GM23338 (cell line): ENCODE data around the gene ST6GALNAC3. TPM values are rescaled to one million over a fixed set of nuclear protein-coding genes. Genes with fewer than 3 reads are reported as not detected.

Source experiments
- ATAC-seq: fragments of 200-7000 bp; cut with Tn5 transposase; 3 replicates; pipeline ENCODE4 v1.9.1; 2020
- DNase-seq: peaks from one replicate; pipeline ENCODE4 v3.0.0-alpha.2; 2015; ENCODE audit warnings: low spot score
- H2AFZ ChIP-seq: fragments of 200-600 bp; sonication (generic); 2 replicates; pipeline ENCODE4 v1.8.0; 2016; ENCODE audit warnings: antibody characterized with exemption, mild to moderate bottlenecking, moderate library complexity
- H3F3A ChIP-seq: fragments of 200-600 bp; sonication (generic); replicated peaks from 2 replicates; pipeline ENCODE4 v1.8.0; 2017; ENCODE audit warnings: antibody characterized with exemption, mixed run types, low read depth
- H3K27ac ChIP-seq: fragments of 200-600 bp; sonication (generic); 2 replicates; pipeline ENCODE4 v1.6.1; 2016; ENCODE audit warnings: low read depth
- H3K27me3 ChIP-seq: fragments of 200-600 bp; sonication (generic); 2 replicates; pipeline ENCODE4 v1.8.0; 2016; ENCODE audit warnings: mild to moderate bottlenecking, mixed run types, moderate library complexity; ENCODE audit not compliant: insufficient read depth
- H3K36me3 ChIP-seq: fragments of 200-600 bp; sonication (generic); 2 replicates; pipeline ENCODE4 v1.8.0; 2016; ENCODE audit warnings: mild to moderate bottlenecking; ENCODE audit not compliant: insufficient read depth
- H3K4me1 ChIP-seq: fragments of 200-600 bp; sonication (generic); 2 replicates; pipeline ENCODE4 v1.8.0; 2016; ENCODE audit warnings: mild to moderate bottlenecking, moderate library complexity; ENCODE audit not compliant: insufficient read depth
- H3K4me2 ChIP-seq: fragments of 200-600 bp; sonication (generic); 2 replicates; pipeline ENCODE4 v1.7.1; 2017; ENCODE audit warnings: mixed run types
- H3K4me3 ChIP-seq: fragments of 200-600 bp; sonication (generic); 2 replicates; pipeline ENCODE4 v1.6.1; 2016; ENCODE audit warnings: mixed run types
- H3K79me2 ChIP-seq: fragments of 200-600 bp; sonication (generic); replicated peaks from 2 replicates; pipeline ENCODE4 v1.8.0; 2017; ENCODE audit warnings: mild to moderate bottlenecking; ENCODE audit not compliant: insufficient read depth
- H3K9me2 ChIP-seq: fragments of 200-600 bp; sonication (generic); 2 replicates; pipeline ENCODE4 v1.8.0; 2017; ENCODE audit not compliant: insufficient read depth
- H4K20me1 ChIP-seq: fragments of 200-600 bp; sonication (generic); replicated peaks from 2 replicates; pipeline ENCODE4 v1.8.0; 2017; ENCODE audit warnings: mild to moderate bottlenecking; ENCODE audit not compliant: insufficient read depth
- H3K27ac Mint-ChIP-seq: 2 replicates; pipeline ENCODE4 v1.8.0; 2020; ENCODE audit warnings: inconsistent platforms, mild to moderate bottlenecking, moderate library complexity, mixed read lengths
- H3K27me3 Mint-ChIP-seq: 3 replicates; pipeline ENCODE4 v1.8.0; 2022; ENCODE audit warnings: low read depth, mild to moderate bottlenecking, moderate library complexity, mixed read lengths, inconsistent platforms; ENCODE audit not compliant: insufficient read depth, poor library complexity
- H3K36me3 Mint-ChIP-seq: 3 replicates; pipeline ENCODE4 v1.8.0; 2021; ENCODE audit warnings: low read depth, mild to moderate bottlenecking, inconsistent platforms, moderate library complexity, mixed read lengths
- H3K4me1 Mint-ChIP-seq: 3 replicates; pipeline ENCODE4 v1.8.0; 2020; ENCODE audit warnings: mild to moderate bottlenecking, inconsistent platforms, mixed read lengths
- H3K4me3 Mint-ChIP-seq: 3 replicates; pipeline ENCODE4 v1.8.0; 2021; ENCODE audit warnings: moderate library complexity, mild to moderate bottlenecking, inconsistent platforms, mixed read lengths
- H3K9me3 Mint-ChIP-seq: 3 replicates; pipeline ENCODE4 v1.8.0; 2020; ENCODE audit warnings: moderate library complexity, mild to moderate bottlenecking, inconsistent platforms, mixed read lengths
- CREB1 ChIP-seq: fragments of 250-450 bp; sonication (Bioruptor Pico); IDR thresholded peaks from 2 replicates; pipeline ENCODE4 v1.5.0; 2020; ENCODE audit warnings: low read depth, mild to moderate bottlenecking, moderate library complexity
- CTCF ChIP-seq, 2 experiments: fragments of 200-600 bp in 1 of 2; sonication (generic) in 1 of 2; conservative IDR thresholded peaks; 2 replicates each; pipeline versions ENCODE4 v1.5.1 to v1.6.1; 2016 to 2017; ENCODE audit warnings: antibody characterized with exemption in 2 of 2, low read depth in 2 of 2, mild to moderate bottlenecking in 2 of 2, moderate library complexity in 1 of 2
- ETS1 ChIP-seq: IDR thresholded peaks from 2 replicates; pipeline ENCODE4 v1.6.1; 2016; ENCODE audit warnings: antibody characterized with exemption
- NANOG ChIP-seq: IDR thresholded peaks from 2 replicates; pipeline ENCODE4 v1.6.1; 2016; ENCODE audit warnings: antibody characterized with exemption, borderline replicate concordance
- POLR2AphosphoS5 ChIP-seq: IDR thresholded peaks from 2 replicates; pipeline ENCODE4 v1.6.1; 2016; ENCODE audit warnings: antibody characterized with exemption, low read depth
- REST ChIP-seq: IDR thresholded peaks from one replicate; pipeline ENCODE4 v1.6.1; 2018; ENCODE audit warnings: antibody characterized with exemption; ENCODE audit not compliant: unreplicated experiment
- STAT1 ChIP-seq: IDR thresholded peaks from one replicate; pipeline ENCODE4 v1.6.1; 2016; ENCODE audit warnings: antibody characterized with exemption; ENCODE audit not compliant: unreplicated experiment
- polyA plus RNA-seq: library from polyadenylated mRNA; unstranded; fragments of >200 nt; fragmentation: Nextera tagmentation; extraction: Ambion mirVana; gene quantifications from 2 replicates; pipeline ENCODE4 v1.2.1, GENCODE V29; 2016
- total RNA-seq: library from RNA; depleted of rRNA; stranded (reverse); fragments of >200 nt; shearing (Covaris generic); gene quantifications from 2 replicates; pipeline ENCODE4 v1.2.3, GENCODE V29; 2014
- TF ChIP-seq, protein P1 (sequence below): fragments of 250-450 bp; sonication (Bioruptor Pico); IDR thresholded peaks from 2 replicates; pipeline ENCODE4 v1.5.0; 2020; ENCODE audit warnings: mild to moderate bottlenecking, moderate library complexity

Gene ST6GALNAC3
- total and polyA plus RNA-seq, 2 experiments from 2014 or later = 4.7 to 11.6 TPM

DNA sequence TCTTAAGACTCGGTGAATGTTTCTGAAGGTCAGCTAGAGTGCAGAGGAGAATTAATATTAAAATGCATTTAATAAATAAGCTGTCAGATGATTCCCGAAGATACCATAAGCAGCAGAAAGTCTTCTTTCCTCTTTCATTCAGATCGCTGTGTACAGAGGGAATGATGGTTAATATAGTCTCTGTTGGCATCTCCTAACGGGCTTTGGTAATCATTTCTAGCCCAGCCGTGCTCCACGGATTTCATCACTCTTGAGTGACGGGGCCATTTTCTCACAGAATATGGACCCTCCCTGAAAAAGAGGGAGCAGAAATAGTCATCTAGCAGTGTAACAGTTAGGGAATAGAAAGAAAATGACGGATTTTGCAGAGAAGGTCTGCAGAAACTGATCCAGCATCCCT is 103.1 kb downstream of the ST6GALNAC3 start (continued):
- TF ChIP-seq CTCF (conservative IDR thresholded peaks at IDR 0.05; ENCODE audit: low read depth in 2 of 2) = no peak

GRCh38 chr1:76179219-76179698 is 104.7 kb downstream of the ST6GALNAC3 start:
- TF ChIP-seq STAT1 = no peak
- no peak for TF ChIP-seq CTCF (conservative IDR thresholded peaks at IDR 0.05; ENCODE audit: low read depth in 2 of 2)
- TF ChIP-seq, protein P1, sequence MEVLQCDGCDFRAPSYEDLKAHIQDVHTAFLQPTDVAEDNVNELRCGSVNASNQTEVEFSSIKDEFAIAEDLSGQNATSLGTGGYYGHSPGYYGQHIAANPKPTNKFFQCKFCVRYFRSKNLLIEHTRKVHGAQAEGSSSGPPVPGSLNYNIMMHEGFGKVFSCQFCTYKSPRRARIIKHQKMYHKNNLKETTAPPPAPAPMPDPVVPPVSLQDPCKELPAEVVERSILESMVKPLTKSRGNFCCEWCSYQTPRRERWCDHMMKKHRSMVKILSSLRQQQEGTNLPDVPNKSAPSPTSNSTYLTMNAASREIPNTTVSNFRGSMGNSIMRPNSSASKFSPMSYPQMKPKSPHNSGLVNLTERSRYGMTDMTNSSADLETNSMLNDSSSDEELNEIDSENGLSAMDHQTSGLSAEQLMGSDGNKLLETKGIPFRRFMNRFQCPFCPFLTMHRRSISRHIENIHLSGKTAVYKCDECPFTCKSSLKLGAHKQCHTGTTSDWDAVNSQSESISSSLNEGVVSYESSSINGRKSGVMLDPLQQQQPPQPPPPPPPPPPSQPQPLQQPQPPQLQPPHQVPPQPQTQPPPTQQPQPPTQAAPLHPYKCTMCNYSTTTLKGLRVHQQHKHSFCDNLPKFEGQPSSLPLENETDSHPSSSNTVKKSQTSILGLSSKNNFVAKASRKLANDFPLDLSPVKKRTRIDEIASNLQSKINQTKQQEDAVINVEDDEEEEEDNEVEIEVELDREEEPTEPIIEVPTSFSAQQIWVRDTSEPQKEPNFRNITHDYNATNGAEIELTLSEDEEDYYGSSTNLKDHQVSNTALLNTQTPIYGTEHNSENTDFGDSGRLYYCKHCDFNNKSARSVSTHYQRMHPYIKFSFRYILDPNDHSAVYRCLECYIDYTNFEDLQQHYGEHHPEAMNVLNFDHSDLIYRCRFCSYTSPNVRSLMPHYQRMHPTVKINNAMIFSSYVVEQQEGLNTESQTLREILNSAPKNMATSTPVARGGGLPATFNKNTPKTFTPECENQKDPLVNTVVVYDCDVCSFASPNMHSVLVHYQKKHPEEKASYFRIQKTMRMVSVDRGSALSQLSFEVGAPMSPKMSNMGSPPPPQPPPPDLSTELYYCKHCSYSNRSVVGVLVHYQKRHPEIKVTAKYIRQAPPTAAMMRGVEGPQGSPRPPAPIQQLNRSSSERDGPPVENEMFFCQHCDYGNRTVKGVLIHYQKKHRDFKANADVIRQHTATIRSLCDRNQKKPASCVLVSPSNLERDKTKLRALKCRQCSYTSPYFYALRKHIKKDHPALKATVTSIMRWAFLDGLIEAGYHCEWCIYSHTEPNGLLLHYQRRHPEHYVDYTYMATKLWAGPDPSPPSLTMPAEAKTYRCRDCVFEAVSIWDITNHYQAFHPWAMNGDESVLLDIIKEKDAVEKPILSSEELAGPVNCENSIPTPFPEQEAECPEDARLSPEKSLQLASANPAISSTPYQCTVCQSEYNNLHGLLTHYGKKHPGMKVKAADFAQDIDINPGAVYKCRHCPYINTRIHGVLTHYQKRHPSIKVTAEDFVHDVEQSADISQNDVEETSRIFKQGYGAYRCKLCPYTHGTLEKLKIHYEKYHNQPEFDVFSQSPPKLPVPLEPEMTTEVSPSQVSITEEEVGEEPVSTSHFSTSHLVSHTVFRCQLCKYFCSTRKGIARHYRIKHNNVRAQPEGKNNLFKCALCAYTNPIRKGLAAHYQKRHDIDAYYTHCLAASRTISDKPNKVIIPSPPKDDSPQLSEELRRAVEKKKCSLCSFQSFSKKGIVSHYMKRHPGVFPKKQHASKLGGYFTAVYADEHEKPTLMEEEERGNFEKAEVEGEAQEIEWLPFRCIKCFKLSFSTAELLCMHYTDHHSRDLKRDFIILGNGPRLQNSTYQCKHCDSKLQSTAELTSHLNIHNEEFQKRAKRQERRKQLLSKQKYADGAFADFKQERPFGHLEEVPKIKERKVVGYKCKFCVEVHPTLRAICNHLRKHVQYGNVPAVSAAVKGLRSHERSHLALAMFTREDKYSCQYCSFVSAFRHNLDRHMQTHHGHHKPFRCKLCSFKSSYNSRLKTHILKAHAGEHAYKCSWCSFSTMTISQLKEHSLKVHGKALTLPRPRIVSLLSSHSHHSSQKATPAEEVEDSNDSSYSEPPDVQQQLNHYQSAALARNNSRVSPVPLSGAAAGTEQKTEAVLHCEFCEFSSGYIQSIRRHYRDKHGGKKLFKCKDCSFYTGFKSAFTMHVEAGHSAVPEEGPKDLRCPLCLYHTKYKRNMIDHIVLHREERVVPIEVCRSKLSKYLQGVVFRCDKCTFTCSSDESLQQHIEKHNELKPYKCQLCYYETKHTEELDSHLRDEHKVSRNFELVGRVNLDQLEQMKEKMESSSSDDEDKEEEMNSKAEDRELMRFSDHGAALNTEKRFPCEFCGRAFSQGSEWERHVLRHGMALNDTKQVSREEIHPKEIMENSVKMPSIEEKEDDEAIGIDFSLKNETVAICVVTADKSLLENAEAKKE (CRISPR knock-in tag) = no peak
- TF ChIP-seq POLR2AphosphoS5 = no peak
- no peak for TF ChIP-seq ETS1
- TF ChIP-seq CREB1 (CRISPR knock-in tag) = no peak
- no peak for TF ChIP-seq REST
- TF ChIP-seq NANOG = no peak
- H3K9me2 ChIP-seq = peaks cover 18% of the 10 kb centered on the region; the same call in 1 of the 2 replicates
- Mint-ChIP-seq H3K4me3 (no peak overlapping the region), H3K4me1 (peaks cover 18% of the 10 kb centered on the region), H3K27me3 (no peaks in the 10 kb centered on the region), H3K36me3 (peaks cover 10% of the 10 kb centered on the region), H3K9me3 (peaks cover 6% of the 10 kb centered on the region; the same call in 1 of the 3 replicates), H3K27ac (no peak overlapping the region)
- H3K4me1 ChIP-seq = peaks cover 13% of the 10 kb centered on the region
- H3K79me2 ChIP-seq = no peaks in the 10 kb centered on the region
- H3K27me3 ChIP-seq = no peaks in the 10 kb centered on the region
- no peaks in the 10 kb centered on the region for H4K20me1 ChIP-seq
- H3K36me3 ChIP-seq = no peaks in the 10 kb centered on the region
- H2AFZ ChIP-seq = no peak overlapping the region
- DNase-seq (no peak), ATAC-seq (no peak)
- no peaks in the 10 kb centered on the region for H3F3A ChIP-seq
- H3K4me2 ChIP-seq = no peak overlapping the region
- no peak overlapping the region for H3K27ac ChIP-seq
- no peak overlapping the region for H3K4me3 ChIP-seq
